Measurements from ENCODE around the gene CHTOP. TPM values are rescaled to one million over a fixed set of nuclear protein-coding genes. Genes with fewer than 3 reads are reported as not detected.

CHTOP gene
- total RNA-seq, 6 experiments from 2014 or later, result 21.9 to 29.7 (median 26.0) TPM

GRCh38 chr1:153682730-153683129 is 48.9 kb downstream of the CHTOP start:
- no peak overlapping the region for H3K4me3 ChIP-seq
- ATAC-seq, result no peak
- TF ChIP-seq, protein P1, sequence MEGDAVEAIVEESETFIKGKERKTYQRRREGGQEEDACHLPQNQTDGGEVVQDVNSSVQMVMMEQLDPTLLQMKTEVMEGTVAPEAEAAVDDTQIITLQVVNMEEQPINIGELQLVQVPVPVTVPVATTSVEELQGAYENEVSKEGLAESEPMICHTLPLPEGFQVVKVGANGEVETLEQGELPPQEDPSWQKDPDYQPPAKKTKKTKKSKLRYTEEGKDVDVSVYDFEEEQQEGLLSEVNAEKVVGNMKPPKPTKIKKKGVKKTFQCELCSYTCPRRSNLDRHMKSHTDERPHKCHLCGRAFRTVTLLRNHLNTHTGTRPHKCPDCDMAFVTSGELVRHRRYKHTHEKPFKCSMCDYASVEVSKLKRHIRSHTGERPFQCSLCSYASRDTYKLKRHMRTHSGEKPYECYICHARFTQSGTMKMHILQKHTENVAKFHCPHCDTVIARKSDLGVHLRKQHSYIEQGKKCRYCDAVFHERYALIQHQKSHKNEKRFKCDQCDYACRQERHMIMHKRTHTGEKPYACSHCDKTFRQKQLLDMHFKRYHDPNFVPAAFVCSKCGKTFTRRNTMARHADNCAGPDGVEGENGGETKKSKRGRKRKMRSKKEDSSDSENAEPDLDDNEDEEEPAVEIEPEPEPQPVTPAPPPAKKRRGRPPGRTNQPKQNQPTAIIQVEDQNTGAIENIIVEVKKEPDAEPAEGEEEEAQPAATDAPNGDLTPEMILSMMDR (IDR thresholded peaks at IDR 0.05), result no peak
- no peak for TF ChIP-seq POLR2A (IDR thresholded peaks at IDR 0.05)
- H3K27ac ChIP-seq, result no peak overlapping the region
- DNase-seq, result peak in 1 of 3 donors; percentile 19
- H3K9me3 ChIP-seq, result no peaks in the 10 kb centered on the region
- H3K4me1 ChIP-seq, result peaks cover 0 to 19% (median 3%) of the 10 kb centered on the region in 4 donors
- intact Hi-C loops (cut with DNase I), result loop anchor here in 1 of 2 donors (10.0 kb wide), 1 partner anchor 72 kb away; no protein-coding TSS in a partner anchor
- H3K36me3 ChIP-seq, result no peaks in the 10 kb centered on the region
- peaks cover 0 to 7% of the 10 kb centered on the region in 2 donors for H3K27me3 ChIP-seq
- WGBS (ENCODE audit: insufficient coverage, low coverage, low lambda C conversion rate, missing lambda C conversion rate), result 81% methylated on average over 7 of the region's 7 CpGs

DNA sequence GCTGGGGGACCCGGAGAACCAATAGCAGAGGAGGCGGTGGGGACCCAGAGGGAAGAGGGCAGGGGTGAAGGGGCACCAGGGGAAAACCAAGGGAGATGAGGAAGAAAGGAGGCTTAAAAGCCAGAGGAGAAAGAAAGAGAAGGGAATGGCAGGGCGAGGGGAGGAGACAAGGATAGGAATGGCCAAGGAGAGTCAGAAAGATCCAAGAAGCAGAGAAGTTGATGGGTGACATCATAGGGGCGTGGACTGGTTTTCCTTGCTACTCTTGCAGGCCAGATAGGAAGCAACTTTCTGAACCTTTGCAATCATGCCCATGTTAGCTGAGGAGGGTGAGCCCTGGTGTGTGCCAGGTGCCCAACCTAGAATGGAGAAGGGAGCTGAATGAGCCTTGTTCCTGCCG is 50.0 kb downstream of the CHTOP start:
- H3K36me3 ChIP-seq, result no peaks in the 10 kb centered on the region
- ATAC-seq (no peak), DNase-seq (peak in 1 of 3 donors; percentile 12)
- intact Hi-C loops (cut with DNase I), result loop anchor here in 1 of 2 donors (10.0 kb wide), 1 partner anchor 71 kb away; no protein-coding TSS in a partner anchor
- TF ChIP-seq POLR2A (IDR thresholded peaks at IDR 0.05), result no peak
- TF ChIP-seq, protein P1 (IDR thresholded peaks at IDR 0.05), result no peak
- peaks cover 0 to 8% (median 0%) of the 10 kb centered on the region in 4 donors for H3K4me1 ChIP-seq
- 77% methylated on average over 5 of the region's 5 CpGs for WGBS (ENCODE audit: insufficient coverage, low coverage, low lambda C conversion rate, missing lambda C conversion rate)
- no peaks in the 10 kb centered on the region for H3K9me3 ChIP-seq
- H3K27me3 ChIP-seq, result peaks cover 0 to 7% of the 10 kb centered on the region in 2 donors
- no peak overlapping the region for H3K27ac ChIP-seq
- H3K4me3 ChIP-seq, result no peak overlapping the region

GRCh38 chr1:153684892-153685291 is 51.0 kb downstream of the CHTOP start:
- intact Hi-C loops (cut with DNase I), result loop anchor here in 1 of 2 donors (10.0 kb wide), 1 partner anchor 70 kb away; no protein-coding TSS in a partner anchor
- ATAC-seq, result no peak
- DNase-seq, result no peak
- H3K4me1 ChIP-seq, result no peaks in the 10 kb centered on the region
- TF ChIP-seq, protein P1 (IDR thresholded peaks at IDR 0.05), result no peak
- no peak for TF ChIP-seq POLR2A (IDR thresholded peaks at IDR 0.05)
- no peak overlapping the region for H3K4me3 ChIP-seq
- 85% methylated on average over 10 of the region's 12 CpGs for WGBS (ENCODE audit: insufficient coverage, low coverage, low lambda C conversion rate, missing lambda C conversion rate)
- no peaks in the 10 kb centered on the region for H3K27me3 ChIP-seq
- H3K9me3 ChIP-seq, result no peaks in the 10 kb centered on the region
- no peaks in the 10 kb centered on the region for H3K36me3 ChIP-seq
- no peak overlapping the region for H3K27ac ChIP-seq

- WGBS (ENCODE audit: insufficient coverage, low coverage, low lambda C conversion rate, missing lambda C conversion rate), result 60% methylated on average over 6 of the region's 11 CpGs
- H3K9me3 ChIP-seq, result no peaks in the 10 kb centered on the region
- H3K36me3 ChIP-seq, result no peaks in the 10 kb centered on the region
- H3K4me3 ChIP-seq, result no peak overlapping the region
- no peaks in the 10 kb centered on the region for H3K27me3 ChIP-seq
- ATAC-seq (no peak), DNase-seq (peak in 1 of 3 donors; percentile 20)
- intact Hi-C loops (cut with DNase I), result loop anchor here in 1 of 2 donors (10.0 kb wide), 1 partner anchor 69 kb away; no protein-coding TSS in a partner anchor
- H3K27ac ChIP-seq, result no peak overlapping the region
- no peaks in the 10 kb centered on the region for H3K4me1 ChIP-seq
- TF ChIP-seq, protein P1 (IDR thresholded peaks at IDR 0.05), result no peak
- TF ChIP-seq POLR2A (IDR thresholded peaks at IDR 0.05), result no peak
These were observed 51.9 kb downstream of the CHTOP start for GRCh38 chr1:153685544-153686340.

All from right lobe of liver (tissue), 6 donors.